PC-3 (cell line): Measurements from ENCODE around the gene YWHAH. TPM values are rescaled to one million over a fixed set of nuclear protein-coding genes. Genes with fewer than 3 reads are reported as not detected.

Experiments used
- ATAC-seq: fragments of 200-7000 bp; cut with Tn5 transposase; 2 replicates; pipeline ENCODE4 v1.9.1; 2020; ENCODE audit warnings: mild to moderate bottlenecking, moderate library complexity
- BruUV-seq: library from RNA; stranded (reverse); fragments of 400-500 nt; replicated peaks from 2 replicates; lab custom pipeline; 2021; lab: Mats Ljungman, UMichigan
- CTCF ChIA-PET: fragments of 300-600 bp; sonication (Branson Sonifier 250); formaldehyde crosslinking; loops from one replicate; lab custom pipeline; 2022; ENCODE audit warnings: antibody characterized with exemption; lab: Charles Lee
- POLR2A ChIA-PET: fragments of 300-600 bp; sonication (Branson Sonifier 250); formaldehyde crosslinking; loops from one replicate; lab custom pipeline; 2022; ENCODE audit warnings: antibody characterized with exemption; ENCODE audit not compliant: unreplicated experiment; lab: Charles Lee
- DNase-seq: peaks from one replicate; pipeline ENCODE4 v3.0.0-alpha.2; 2015
- H2AFZ ChIP-seq: fragments of 300-600 bp; sonication (generic); 2 replicates; pipeline ENCODE4 v1.6.0; 2016; ENCODE audit warnings: antibody characterized with exemption, low read length
- H3F3A ChIP-seq: fragments of 300-600 bp; sonication (generic); one replicate; pipeline ENCODE4 v1.6.0; 2017; ENCODE audit warnings: antibody characterized with exemption, low read length, control low read depth, mild to moderate bottlenecking; ENCODE audit not compliant: unreplicated experiment
- H3K27ac ChIP-seq: fragments of 300-600 bp; sonication (generic); 2 replicates; pipeline ENCODE4 v1.5.1; 2016; ENCODE audit warnings: mild to moderate bottlenecking, low read length
- H3K27me3 ChIP-seq: fragments of 300-600 bp; sonication (generic); 2 replicates; pipeline ENCODE4 v1.6.1; 2016; ENCODE audit warnings: low read length, mixed read lengths
- H3K36me3 ChIP-seq: fragments of 300-600 bp; sonication (generic); 2 replicates; pipeline ENCODE4 v1.6.1; 2016; ENCODE audit warnings: low read depth, mixed run types, low read length, mixed read lengths
- H3K4me1 ChIP-seq: fragments of 300-600 bp; sonication (generic); 2 replicates; pipeline ENCODE4 v1.5.1; 2016; ENCODE audit warnings: low read length; ENCODE audit not compliant: insufficient read depth
- H3K4me2 ChIP-seq: fragments of 300-600 bp; sonication (generic); 2 replicates; pipeline ENCODE4 v1.6.0; 2016; ENCODE audit warnings: low read length
- H3K4me3 ChIP-seq: fragments of 300-600 bp; sonication (generic); 2 replicates; pipeline ENCODE4 v1.5.1; 2016; ENCODE audit warnings: mild to moderate bottlenecking, low read length, mixed read lengths
- H3K79me2 ChIP-seq: fragments of 300-600 bp; sonication (generic); 2 replicates; pipeline ENCODE4 v1.6.1; 2017; ENCODE audit warnings: low read length, mixed read lengths
- H3K9ac ChIP-seq: fragments of 300-600 bp; sonication (generic); 2 replicates; pipeline ENCODE4 v1.6.0; 2016; ENCODE audit warnings: mild to moderate bottlenecking, low read length
- H3K9me2 ChIP-seq: fragments of 300-600 bp; sonication (generic); replicated peaks from 2 replicates; pipeline ENCODE4 v1.6.1; 2016; ENCODE audit warnings: mixed run types, low read length, mixed read lengths
- H3K9me3 ChIP-seq: fragments of 300-600 bp; sonication (generic); 2 replicates; pipeline ENCODE4 v1.6.1; 2016; ENCODE audit warnings: low read length, mixed read lengths
- H4K20me1 ChIP-seq: fragments of 300-600 bp; sonication (generic); 2 replicates; pipeline ENCODE4 v1.6.1; 2016; ENCODE audit warnings: low read length, mixed read lengths
- EZH2 ChIP-seq: fragments of 300-600 bp; sonication (generic); IDR thresholded peaks from one replicate; pipeline ENCODE4 v1.6.1; 2017; ENCODE audit warnings: antibody characterized with exemption, mild to moderate bottlenecking, low read length; ENCODE audit not compliant: unreplicated experiment
- EZH2phosphoT487 ChIP-seq: fragments of 300-600 bp; sonication (generic); IDR thresholded peaks from 2 replicates; pipeline ENCODE4 v1.6.1; 2018; ENCODE audit warnings: mild to moderate bottlenecking, antibody characterized with exemption, low read length, borderline replicate concordance
- intact Hi-C: fragments of 100-400 bp; cut with micrococcal nuclease; formaldehyde crosslinking; loops from 2 replicates; pipeline ENCODE4 v1.9.0; 2023
- total RNA-seq: library from RNA; depleted of rRNA; stranded (reverse); fragments of >200 nt; gene quantifications from 2 replicates; pipeline ENCODE4 v1.2.3, GENCODE V29; 2014
- TF ChIP-seq, protein P1 (sequence below): fragments of 300-600 bp; sonication (generic); conservative IDR thresholded peaks from 2 replicates; pipeline ENCODE4 v1.5.1; 2017; ENCODE audit warnings: antibody characterized with exemption, low read depth, mild to moderate bottlenecking, low read length

Gene YWHAH
- total RNA-seq, 1 experiment from 2014 or later = 75.0 TPM

DNA sequence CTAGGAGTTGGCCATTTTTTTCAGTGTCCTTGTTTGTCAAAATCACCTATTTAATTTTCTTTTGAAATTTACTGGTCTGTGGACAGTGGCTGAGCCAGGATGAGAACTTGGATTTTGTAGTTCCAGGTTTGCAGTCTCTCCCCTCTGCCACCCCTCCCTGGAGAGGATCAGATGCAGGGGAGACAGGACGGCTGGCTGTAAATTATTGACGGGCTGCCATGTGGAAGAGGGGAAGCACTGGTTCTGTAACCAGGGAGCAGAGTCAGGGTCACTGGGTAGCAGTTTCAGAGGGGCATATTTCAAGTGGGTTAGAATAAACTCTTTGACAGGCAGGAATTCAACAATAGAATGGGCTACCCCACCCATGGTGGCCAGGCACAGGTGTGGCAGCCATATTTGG lies 20.6 kb upstream of the YWHAH start:
- Histone ChIP-seq H3K4me3 (no peak overlapping the region), H3F3A (no peaks in the 10 kb centered on the region), H3K4me2 (no peak overlapping the region), H2AFZ (no peak overlapping the region), H3K27ac (no peak overlapping the region), H3K9ac (no peak overlapping the region), H3K27me3 (no peaks in the 10 kb centered on the region), H4K20me1 (no peaks in the 10 kb centered on the region), H3K9me3 (no peaks in the 10 kb centered on the region), H3K36me3 (no peaks in the 10 kb centered on the region), H3K4me1 (no peaks in the 10 kb centered on the region), H3K79me2 (no peaks in the 10 kb centered on the region), H3K9me2 (no peaks in the 10 kb centered on the region)
- ChIA-PET CTCF (no interaction called here), POLR2A (no interaction called here)
- TF ChIP-seq, protein P1, sequence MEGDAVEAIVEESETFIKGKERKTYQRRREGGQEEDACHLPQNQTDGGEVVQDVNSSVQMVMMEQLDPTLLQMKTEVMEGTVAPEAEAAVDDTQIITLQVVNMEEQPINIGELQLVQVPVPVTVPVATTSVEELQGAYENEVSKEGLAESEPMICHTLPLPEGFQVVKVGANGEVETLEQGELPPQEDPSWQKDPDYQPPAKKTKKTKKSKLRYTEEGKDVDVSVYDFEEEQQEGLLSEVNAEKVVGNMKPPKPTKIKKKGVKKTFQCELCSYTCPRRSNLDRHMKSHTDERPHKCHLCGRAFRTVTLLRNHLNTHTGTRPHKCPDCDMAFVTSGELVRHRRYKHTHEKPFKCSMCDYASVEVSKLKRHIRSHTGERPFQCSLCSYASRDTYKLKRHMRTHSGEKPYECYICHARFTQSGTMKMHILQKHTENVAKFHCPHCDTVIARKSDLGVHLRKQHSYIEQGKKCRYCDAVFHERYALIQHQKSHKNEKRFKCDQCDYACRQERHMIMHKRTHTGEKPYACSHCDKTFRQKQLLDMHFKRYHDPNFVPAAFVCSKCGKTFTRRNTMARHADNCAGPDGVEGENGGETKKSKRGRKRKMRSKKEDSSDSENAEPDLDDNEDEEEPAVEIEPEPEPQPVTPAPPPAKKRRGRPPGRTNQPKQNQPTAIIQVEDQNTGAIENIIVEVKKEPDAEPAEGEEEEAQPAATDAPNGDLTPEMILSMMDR = no peak
- no peak for TF ChIP-seq EZH2
- no peak for TF ChIP-seq EZH2phosphoT487
- DNase-seq (no peak), ATAC-seq (no peak)
- intact Hi-C loops = no loop called here
- BruUV-seq = no TSS peak

- BruUV-seq = no TSS peak
- ATAC-seq = no peak
- no peak overlapping the region for H3K27ac ChIP-seq
These were observed 19.3 kb upstream of the YWHAH start for GRCh38 chr22:31925056-31925455.

GRCh38 chr22:31926024-31926423 lies 18.3 kb upstream of the YWHAH start:
- ATAC-seq = no peak
- Histone ChIP-seq H3K9me3 (no peaks in the 10 kb centered on the region), H3K4me3 (no peak overlapping the region), H3K27ac (no peak overlapping the region), H3F3A (no peaks in the 10 kb centered on the region), H2AFZ (no peak overlapping the region), H3K36me3 (no peaks in the 10 kb centered on the region), H3K79me2 (no peaks in the 10 kb centered on the region), H4K20me1 (no peaks in the 10 kb centered on the region), H3K9me2 (no peaks in the 10 kb centered on the region), H3K4me2 (no peak overlapping the region), H3K4me1 (no peaks in the 10 kb centered on the region), H3K9ac (no peak overlapping the region), H3K27me3 (no peaks in the 10 kb centered on the region)
- TF ChIP-seq, protein P1 = no peak
- no peak for TF ChIP-seq EZH2phosphoT487
- TF ChIP-seq EZH2 = no peak
- DNase-seq = no peak
- ChIA-PET POLR2A (no interaction called here), CTCF (no interaction called here)
- intact Hi-C loops = no loop called here
- no TSS peak for BruUV-seq

More at GRCh38 chr22:31925056-31925455, 19.3 kb upstream of the YWHAH start:
- intact Hi-C loops = no loop called here
- no peaks in the 10 kb centered on the region for H3K9me3 ChIP-seq
- H4K20me1 ChIP-seq = no peaks in the 10 kb centered on the region
- ChIA-PET CTCF (no interaction called here), POLR2A (interaction anchor here (0.6 kb wide), 1 partner anchor 59 kb away, joined by 8 read pairs; no protein-coding TSS in a partner anchor)
- H3K36me3 ChIP-seq = no peaks in the 10 kb centered on the region
- no peaks in the 10 kb centered on the region for H3K9me2 ChIP-seq
- no peaks in the 10 kb centered on the region for H3F3A ChIP-seq
- H3K4me3 ChIP-seq = no peak overlapping the region
- H3K4me2 ChIP-seq = no peak overlapping the region
- no peaks in the 10 kb centered on the region for H3K27me3 ChIP-seq
- H3K9ac ChIP-seq = no peak overlapping the region
- no peaks in the 10 kb centered on the region for H3K4me1 ChIP-seq
- TF ChIP-seq EZH2 (no peak), EZH2phosphoT487 (no peak)
- TF ChIP-seq, protein P1 = no peak
- no peaks in the 10 kb centered on the region for H3K79me2 ChIP-seq
- no peak for DNase-seq
- H2AFZ ChIP-seq = no peak overlapping the region
